GM21619 (cell line): ENCODE data around the gene ALKBH8.
A peak's percentile ranks its signal among the peaks of the same experiment; 100 is the strongest.
"Not testable (repeated sequence)": the region's sequence is repeated elsewhere in the genome, so short reads cannot be mapped to it uniquely, and the experiment has no call there.

Source experiments
- ATAC-seq: cut with Tn5 transposase; IDR thresholded peaks from one replicate; pipeline ENCODE4 v1.9.1; 2021; ENCODE audit not compliant: unreplicated experiment

The ALKBH8 gene

DNA sequence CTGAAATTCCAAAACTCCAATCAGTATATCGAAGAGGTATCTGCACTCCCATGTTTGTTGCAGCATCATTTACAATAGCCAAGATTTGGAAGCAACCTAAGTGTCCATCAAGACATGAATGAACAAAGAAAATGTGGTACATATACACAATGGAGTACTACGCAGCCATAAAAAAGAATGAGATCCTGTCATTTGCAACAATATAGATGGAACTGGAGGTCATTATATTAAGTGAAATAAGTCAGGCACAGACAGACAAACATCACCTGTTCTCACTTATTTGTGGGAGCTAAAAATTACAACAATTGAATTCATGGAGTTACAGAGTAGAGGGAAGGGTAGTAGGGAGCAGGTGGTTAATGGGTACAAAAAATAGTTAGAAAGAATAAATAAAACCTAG, 13.6 kb upstream of the ALKBH8 start:
- not testable (repeated sequence) for ATAC-seq

DNA sequence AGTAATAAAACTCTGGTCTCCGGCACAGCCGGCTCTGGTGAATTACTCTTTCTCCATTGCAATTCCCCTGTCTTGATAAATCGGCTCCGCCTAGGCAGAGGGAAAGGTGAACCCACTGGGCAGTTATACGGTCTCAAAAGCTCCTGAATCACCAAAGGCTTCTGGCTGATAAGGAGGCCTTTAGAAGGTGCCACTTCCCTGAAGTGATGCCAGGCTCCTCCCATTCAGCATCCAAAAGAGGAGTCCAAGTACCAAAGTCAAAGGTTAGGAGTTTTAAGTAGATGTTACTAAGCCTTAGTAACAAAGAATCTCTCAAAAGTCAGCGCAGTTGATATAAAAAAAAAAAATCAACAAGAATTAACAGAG, 11.8 kb upstream of the ALKBH8 start:
- ATAC-seq: no peak

DNA sequence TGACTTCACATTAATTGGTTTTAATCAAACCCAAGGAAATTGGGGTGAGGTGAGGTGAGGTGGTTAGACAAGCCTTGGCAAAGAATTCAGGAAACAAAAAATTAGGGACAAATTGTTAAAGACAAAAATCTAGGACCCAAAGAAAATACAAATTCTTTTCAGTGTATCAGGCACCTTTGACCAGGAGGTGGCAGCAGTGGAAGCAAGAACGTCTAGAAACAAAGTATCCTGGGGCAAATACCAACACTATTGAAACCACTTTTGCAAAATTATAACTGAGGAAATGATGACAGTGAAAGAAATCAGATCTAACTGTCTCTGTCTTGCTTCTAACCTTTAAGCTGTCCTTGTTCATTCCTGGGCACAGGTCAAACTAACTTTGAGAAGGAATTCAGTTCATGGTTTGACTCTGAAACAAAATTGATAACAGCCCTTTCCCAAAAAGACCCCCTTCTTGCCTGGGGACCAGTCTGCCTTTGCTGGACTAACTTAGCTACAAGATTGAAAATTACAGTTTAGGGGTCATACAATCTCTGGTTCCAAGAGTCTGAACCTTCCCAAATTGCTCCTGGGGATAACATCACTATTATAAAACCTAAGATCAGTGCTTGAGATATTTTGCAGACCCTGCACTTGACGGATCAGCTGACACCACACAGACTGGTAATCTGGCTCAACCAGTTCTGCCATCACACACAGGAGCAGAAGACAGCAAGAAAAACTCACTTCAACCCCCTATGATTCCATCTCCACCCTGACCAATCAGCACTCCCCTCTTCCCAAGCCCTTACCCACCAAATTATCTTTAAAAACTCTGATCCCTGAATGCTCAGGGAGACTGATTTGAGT, 11.2 kb upstream of the ALKBH8 start:
- peak; percentile 76 for ATAC-seq

DNA sequence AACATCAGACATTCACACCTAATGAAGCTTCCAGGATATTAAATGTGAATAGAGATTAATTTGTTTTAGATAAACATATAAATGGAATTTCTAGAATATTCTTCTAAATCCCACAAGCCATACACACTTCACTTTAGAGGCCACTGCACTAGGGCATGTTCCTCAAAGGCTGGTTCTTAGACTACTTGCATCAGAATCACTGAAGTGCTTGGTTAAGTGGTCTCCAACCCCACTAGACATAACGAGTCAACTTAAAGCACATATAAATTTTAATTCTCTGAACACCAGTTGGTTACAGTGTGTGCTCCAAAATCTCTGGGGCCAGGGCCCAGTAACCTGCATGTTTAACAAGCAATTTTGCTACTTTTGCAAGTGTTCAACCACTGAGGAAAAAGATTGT, 7.9 kb upstream of the ALKBH8 start:
- no peak for ATAC-seq

DNA sequence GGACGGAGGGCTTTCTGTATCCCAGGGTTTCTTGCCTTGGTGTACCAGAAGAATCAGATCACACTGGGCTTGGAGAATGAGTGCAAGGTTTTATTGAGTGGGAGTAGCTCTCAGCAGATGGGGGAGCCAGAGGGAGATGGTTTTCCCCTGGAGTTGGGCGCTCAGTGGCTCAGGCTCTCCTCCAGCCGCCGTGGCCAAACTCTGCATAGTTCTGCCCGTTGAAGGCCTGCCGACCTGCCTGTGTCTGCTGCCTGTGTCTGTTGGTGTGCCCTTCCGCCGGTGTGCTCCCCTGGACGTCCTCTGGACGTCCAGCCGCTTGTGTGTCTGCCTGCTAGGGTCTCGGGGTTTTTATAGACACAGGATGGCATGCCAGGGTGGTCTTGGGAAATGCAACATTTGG, 4.5 kb upstream of the ALKBH8 start:
- no peak for ATAC-seq

DNA sequence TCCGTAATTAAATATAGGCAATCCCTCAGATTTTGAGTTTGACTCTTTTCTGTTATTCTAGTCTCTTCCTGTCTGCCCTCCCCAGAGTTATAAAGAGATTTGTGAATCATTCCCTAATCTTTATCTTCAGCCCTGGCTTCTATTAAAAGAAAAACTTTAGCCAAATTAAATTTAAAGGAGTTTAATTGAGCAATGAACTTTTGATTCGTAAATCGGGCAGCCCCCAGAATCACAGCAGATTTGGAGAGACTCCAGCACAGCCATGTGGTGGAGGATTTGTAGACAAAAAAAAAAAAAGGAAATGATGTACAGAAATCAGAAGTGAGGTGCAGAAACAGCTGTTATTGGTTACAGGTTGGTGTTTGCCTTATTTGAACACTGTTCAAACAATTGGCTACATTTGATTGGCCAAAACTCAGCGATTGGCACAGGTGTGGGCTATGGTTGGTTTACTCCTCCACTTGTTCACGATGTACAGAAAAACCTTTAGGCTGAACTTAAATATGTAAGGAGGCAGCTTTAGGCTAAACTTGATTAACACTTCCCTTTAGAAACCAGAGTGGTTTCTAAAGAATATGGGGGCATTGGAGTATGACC, 2.3 kb upstream of the ALKBH8 start:
- no peak for ATAC-seq

DNA sequence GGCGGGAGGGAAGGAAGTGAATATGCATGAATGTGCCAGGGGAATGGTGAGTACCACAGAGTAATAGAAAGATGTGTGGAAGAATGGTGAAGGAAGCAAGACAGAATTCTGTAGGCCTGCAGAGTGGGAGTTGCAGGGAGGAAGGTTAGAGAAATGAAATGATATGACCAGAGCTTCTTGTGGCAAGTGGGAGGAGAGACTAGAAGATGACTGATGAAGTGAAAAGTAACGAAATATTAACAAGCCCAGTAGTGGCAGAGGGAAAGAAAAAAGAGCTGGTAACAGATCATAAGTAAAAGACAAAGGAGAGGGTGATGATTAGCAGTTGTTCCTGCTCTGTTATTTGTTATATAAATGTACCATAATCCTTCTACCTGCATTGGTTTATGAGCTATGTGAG, 1.0 kb upstream of the ALKBH8 start:
- no peak for ATAC-seq

DNA sequence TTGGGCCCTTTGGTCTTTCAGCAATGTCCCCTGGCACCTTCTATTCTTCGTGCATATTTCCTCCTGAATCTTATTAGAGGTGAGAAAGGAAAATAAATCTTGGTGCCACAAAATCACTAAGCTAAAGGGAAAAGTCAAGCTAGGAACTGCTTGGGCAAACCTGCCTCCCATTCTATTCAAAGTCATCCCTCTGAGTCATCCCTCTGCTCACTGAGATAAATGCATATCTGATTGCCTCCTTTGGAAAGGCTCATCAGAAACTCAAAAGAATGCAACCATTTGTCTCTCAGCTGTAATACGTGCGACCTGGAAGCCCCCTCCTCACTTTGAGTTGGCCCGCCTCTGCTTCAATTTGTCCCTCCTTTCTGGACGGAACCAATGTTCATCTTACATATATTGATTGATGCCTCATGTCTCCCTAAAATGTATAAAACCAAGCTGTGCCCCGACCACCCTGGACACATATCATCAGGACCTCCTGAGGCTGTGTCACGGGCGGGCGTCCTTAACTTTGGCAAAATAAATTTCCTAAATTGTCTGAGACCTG, 493 bp upstream of the ALKBH8 start:
- peak; percentile 0 for ATAC-seq

DNA sequence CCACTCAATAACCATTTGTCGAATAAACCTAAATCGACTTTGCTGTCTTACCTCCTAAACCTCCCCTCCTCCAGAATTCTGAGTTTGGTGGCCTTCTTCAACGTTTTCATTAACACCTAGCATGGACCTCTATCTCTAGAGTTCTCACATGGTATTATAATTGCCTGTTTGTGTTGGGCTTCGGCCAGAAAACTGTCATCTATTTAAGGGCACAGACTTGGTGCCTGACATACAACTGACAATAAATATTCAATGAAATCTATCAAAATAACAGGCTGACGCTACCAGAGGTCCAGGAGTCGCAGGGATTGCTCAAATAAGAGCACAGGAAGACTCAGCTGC, 687 bp downstream of the ALKBH8 start:
- peak; percentile 13 for ATAC-seq

DNA sequence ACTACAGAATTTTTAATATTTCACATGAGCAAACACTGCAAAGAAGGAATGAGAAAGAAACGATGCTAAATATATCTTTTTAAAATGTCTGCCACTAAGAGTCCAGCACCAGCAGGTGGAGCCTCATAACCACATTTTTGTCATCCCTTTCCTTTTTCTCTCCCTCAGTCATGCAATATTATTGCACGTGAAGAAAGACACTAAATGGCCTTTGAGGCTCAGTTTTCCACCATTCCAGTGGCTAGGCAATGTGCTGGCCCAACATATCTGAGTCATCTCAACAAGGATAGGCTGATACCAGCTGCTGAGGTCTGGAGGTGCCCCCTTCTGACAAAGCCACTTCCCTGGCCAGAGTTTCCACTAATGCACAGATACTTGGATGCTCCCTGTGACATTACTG, 1.8 kb downstream of the ALKBH8 start:
- ATAC-seq: peak; percentile 31

DNA sequence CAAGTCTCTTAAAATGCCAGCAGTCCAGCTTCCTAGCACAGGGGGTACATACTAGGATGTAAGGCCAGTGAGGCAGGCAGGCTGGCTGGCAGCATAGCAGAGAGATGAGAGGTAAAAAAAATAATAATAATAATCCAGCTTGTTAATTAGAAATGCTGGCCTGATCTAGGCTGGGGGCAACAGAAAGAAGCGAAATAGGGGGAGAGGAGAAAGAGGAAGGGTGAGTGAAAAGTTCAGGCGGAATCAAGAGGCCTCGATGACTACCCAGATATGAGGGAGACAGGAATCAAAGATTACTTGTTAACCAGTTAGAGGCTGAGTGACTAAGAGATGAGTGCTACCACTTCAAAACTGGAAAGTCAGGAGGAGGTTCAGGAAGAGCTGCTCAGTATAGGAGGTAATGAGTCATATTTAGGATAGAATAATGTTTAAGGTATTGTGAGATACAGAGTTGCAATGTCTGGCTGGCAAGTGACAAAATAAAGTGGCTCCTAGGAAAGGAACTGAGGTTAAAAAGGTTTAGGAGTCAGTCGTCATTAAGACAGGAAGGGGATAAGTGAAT, 2.8 kb downstream of the ALKBH8 start:
- ATAC-seq: no peak

DNA sequence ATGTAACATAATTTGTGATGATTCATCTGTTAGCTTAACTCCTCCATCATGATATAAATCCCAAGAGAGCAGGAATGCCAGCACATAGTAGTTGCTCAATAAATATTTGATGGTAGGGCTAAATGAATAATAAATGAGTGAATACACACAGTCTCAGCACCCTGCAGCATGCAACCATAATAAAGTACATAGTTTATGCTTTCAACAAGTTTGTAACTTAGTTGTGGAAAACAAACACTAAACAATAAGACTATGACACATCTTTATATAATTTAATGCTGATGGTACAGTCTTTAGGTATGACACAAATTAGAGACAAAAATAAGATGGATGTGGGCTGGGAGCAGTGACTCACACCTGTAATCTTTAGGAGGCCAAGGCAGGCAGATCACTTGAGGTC, 3.8 kb downstream of the ALKBH8 start:
- ATAC-seq: no peak

DNA sequence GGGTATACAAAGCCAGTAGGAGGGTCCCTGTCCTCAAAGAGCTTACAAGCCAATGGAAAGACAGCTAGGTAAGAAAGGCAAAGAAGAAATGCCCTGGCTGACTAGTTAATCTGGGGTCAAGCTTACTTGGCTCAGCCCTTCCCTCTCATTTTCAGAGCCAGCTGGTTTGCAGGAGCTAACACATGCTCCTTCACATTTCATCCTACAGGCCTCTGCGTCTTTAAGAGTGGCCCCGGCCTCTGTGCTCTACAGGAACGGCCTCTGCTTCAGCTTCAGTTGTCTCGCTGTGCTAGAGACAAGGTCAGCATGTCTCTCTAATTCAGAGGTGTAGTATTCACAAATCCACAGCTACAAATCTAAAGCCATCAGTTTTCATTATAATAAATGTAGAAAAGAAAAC, 15.2 kb downstream of the ALKBH8 start:
- no peak for ATAC-seq

DNA sequence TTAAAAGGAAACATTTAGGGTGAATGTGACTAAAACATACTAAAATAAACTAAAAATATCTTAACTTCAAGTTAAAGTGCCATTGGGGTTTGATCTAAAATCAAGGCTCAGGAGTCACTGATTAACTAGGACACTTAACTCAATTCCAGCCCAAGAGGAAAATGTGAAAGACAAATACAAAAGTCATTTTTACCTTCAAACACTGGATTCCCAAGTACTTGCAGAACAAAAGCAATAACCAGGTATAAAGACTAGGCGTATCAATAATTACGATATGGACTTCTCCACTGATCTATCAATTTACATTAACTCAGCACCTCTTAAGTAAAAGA, 15.6 kb downstream of the ALKBH8 start:
- no peak for ATAC-seq

DNA sequence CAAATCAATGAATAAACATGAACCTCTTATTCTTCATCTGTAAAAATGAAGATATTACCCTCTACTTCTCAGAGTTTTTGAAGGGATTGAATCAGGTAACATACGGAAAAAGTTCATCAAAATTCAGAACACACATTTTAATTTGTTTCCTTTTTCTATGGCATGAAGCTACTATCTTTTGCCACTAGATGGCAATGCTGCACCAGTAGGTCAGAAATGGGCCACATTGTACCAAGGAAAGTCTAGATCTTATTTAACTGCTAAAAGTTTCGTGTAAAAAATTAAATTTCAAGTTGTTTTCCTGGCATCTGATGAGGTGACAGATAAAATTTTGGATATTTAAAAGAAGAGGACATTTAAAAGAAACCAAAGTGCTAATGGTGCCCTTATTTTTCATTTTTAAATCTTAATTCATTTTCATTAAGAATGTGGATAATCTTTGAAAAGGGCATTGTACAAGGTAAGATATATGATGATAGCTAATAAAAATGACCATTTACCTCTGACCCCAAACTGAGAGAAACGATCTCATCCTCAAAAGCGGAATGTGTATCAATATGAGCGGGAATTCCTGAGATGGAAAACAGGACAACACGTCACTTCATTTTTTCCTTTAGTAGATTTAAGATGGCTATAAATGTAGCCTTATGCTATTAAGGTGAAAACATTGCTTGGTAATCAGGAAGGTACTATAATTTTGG, 16.1 kb downstream of the ALKBH8 start:
- no peak for ATAC-seq

DNA sequence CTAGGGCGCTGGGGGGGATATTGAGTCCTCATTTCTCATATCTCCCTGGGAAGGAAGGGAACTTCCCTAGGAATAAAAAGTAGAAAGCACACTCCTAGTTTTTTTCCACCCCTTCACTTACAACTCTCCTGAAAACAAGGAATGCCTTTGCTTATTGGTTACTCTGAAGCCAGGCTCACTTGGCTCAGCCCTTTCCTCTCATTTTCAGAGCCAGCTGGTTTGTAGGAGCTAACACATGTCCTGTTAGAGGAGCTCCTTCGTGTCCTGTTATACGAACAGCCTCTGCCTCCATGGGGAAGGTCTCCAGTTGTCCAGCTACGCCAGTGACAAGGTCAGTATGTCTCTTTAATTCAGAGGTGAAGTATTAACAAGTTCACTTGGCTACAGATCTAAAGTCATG, 17.6 kb downstream of the ALKBH8 start:
- ATAC-seq: no peak

DNA sequence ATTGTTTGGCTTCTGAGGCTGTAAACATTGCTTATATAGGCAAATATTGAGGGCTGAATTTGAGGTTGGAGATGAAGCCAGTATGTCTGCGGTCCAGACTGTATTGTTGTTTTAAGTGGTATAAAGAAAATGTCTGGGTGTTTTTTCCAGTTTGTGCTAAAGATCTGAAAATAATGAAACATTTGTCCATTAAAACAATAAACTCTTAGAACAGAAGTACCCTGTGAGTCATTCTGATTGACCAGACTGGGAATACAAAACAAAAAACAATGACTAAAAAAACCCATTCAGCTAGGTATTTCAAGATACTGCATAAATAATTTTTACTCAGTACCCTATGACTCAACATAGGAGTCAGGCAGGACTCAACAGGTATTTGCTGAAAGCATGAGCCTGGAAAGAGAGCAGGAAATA, 20.4 kb downstream of the ALKBH8 start:
- no peak for ATAC-seq

DNA sequence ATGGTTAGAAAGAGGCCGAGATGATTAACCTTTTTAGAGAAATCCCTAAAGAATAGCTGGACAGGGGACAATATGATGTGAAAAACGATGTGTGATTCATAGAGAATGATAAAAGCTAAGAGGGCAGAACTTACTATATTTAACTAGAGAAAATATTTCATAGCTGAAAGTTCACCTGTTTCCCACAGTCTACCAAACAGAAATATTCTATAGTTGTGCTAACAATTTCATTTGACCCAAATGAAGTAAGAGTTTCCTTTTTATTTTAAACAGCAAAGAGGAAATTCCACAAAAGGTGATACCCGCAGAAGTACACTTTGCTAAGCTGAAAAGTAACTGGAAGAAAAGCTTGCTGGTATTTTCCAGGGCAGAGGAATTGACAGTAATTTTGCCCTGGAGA, 26.7 kb downstream of the ALKBH8 start:
- ATAC-seq: no peak

DNA sequence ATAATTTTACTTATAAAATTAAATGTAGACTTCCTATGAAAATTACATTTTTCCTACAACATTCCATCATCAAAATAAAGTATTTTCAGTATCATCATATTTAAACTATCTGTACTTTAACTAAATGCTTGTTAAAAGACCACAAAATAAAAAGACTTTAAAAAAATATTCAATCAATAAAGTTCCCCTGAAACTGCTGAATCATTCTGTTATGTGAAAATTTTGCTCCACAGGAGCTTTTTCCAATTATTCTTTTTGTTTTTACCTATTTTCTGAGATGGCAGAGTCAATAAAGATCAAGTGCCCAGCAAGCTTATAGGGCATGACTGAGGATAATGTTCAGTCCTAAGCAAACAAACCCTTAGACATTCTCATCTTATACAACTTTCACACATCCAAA, 27.3 kb downstream of the ALKBH8 start:
- ATAC-seq: no peak

DNA sequence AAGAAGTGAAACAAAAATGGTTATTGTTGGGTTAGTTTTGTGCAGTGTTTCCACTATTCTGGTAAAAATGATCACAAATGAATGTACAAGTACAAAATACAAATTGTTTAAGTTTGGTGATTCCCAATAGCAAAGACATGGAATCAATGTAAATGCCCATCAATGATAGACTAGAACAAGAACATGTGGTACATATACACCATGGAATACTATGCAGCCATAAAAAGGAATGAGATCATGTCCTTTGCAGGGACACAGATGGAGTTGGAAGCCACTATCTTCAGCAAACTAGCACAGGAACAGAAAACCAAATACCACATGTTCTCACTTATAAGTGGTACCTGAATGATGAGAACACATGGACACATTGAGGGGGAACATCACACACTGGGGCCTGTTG, 28.4 kb downstream of the ALKBH8 start:
- not testable (repeated sequence) for ATAC-seq

DNA sequence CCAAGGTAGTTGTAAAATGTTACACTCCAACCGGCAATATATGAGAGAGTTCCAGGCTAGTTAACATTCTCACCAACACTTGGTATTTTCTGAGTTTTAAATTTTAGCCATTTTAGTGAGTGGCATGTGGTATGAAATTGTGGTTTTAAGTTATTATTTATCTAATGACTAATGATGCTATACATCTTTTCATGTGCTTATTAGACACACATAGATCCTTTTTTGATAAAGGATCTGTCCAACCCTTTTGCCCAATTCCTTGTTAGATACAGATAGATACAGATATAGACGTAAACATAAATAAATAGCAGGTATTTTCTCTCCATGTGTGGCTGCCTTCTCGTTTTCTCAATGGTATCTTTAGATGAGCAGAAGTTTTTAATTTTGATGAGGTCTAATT, 39.3 kb downstream of the ALKBH8 start:
- ATAC-seq: no peak

DNA sequence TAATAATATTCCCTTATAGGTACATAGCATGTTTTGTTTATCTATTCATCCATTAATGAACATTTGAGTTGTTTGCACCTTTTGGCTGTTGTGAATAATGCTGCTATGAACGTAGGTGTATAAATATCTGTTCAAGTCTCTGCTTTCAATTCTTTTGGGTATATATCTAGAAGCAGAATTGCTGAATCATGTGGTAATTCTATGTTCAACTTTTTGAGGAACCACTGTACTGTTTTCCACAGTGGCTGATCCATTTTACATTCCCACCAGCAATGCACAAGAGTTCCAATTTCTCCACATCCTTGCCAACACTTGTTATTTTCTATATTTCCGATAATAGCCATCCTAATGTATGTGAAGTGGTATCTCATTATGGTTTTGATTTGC, 56.7 kb downstream of the ALKBH8 start:
- no peak for ATAC-seq
